ENCODE data around the gene SLC35B2.

GRCh38 chr6:44284867-44285266, 27.5 kb upstream of the SLC35B2 start:
- no peak for TF ChIP-seq CTCF (IDR thresholded peaks at IDR 0.05)
- no peak for TF ChIP-seq EZH2 (IDR thresholded peaks at IDR 0.05)
- TF ChIP-seq EZH2phosphoT487 (IDR thresholded peaks at IDR 0.05), result no peak

All from neural progenitor cell (in vitro differentiated cells).